OCI-LY7 (cell line): ENCODE results near the gene DBNDD2. TPM values are rescaled to one million over a fixed set of nuclear protein-coding genes. Genes with fewer than 3 reads are reported as not detected.
A peak's percentile ranks its signal among the peaks of the same experiment; 100 is the strongest.

Source experiments
- BruUV-seq: library from RNA; stranded (reverse); fragments of 400-500 nt; replicated peaks from 2 replicates; lab custom pipeline; 2021; lab: Mats Ljungman, UMichigan
- CTCF ChIA-PET: fragments of 300-600 bp; sonication (Branson Sonifier 250); formaldehyde crosslinking; loops from one replicate; lab custom pipeline; 2022; ENCODE audit warnings: antibody characterized with exemption; ENCODE audit not compliant: unreplicated experiment; lab: Charles Lee
- POLR2A ChIA-PET: fragments of 300-600 bp; sonication (Branson Sonifier 250); formaldehyde crosslinking; loops from one replicate; lab custom pipeline; 2022; ENCODE audit warnings: antibody characterized with exemption; lab: Charles Lee
- DNase-seq: peaks from one replicate; pipeline ENCODE4 v3.0.0-alpha.2; 2015; ENCODE audit warnings: low spot score
- H2AFZ ChIP-seq: fragments of 200-600 bp; sonication (generic), shearing (Covaris generic); 2 replicates; pipeline ENCODE4 v1.6.1; 2014; ENCODE audit warnings: mild to moderate bottlenecking, antibody characterized with exemption, low read length, moderate library complexity
- H3K27ac ChIP-seq: fragments of 200-600 bp; sonication (generic); 2 replicates; pipeline ENCODE4 v1.5.1; 2014; ENCODE audit warnings: mixed run types, low read depth, mild to moderate bottlenecking, moderate library complexity, low read length, inconsistent platforms; ENCODE audit not compliant: poor library complexity, severe bottlenecking
- H3K36me3 ChIP-seq: fragments of 200-600 bp; sonication (generic); 2 replicates; pipeline ENCODE4 v1.6.1; 2014; ENCODE audit warnings: mild to moderate bottlenecking, antibody characterized with exemption, low read length, moderate library complexity, mixed read lengths; ENCODE audit not compliant: insufficient read depth
- H3K4me1 ChIP-seq: fragments of 200-600 bp; sonication (generic); 2 replicates; pipeline ENCODE4 v1.5.1; 2014; ENCODE audit warnings: mild to moderate bottlenecking, low read length; ENCODE audit not compliant: insufficient read depth, poor library complexity, severe bottlenecking
- H3K4me2 ChIP-seq: fragments of 200-600 bp; sonication (generic); 2 replicates; pipeline ENCODE4 v1.6.1; 2014; ENCODE audit warnings: mild to moderate bottlenecking, low read length
- H3K4me3 ChIP-seq: fragments of 200-600 bp; sonication (generic); 2 replicates; pipeline ENCODE4 v1.5.1; 2014; ENCODE audit warnings: mild to moderate bottlenecking, low read depth, low read length; ENCODE audit not compliant: poor library complexity, severe bottlenecking
- H3K79me2 ChIP-seq: fragments of 200-600 bp; sonication (generic); 2 replicates; pipeline ENCODE4 v1.6.1; 2016; ENCODE audit warnings: low read depth, mild to moderate bottlenecking, low read length, moderate library complexity, mixed read lengths; ENCODE audit not compliant: insufficient read depth
- H3K9me2 ChIP-seq: fragments of 200-600 bp; sonication (generic); 2 replicates; pipeline ENCODE4 v1.6.1; 2016; ENCODE audit warnings: mild to moderate bottlenecking, low read length, mixed read lengths; ENCODE audit not compliant: insufficient read depth
- H3K9me3 ChIP-seq: fragments of 200-600 bp; sonication (generic); 2 replicates; pipeline ENCODE4 v1.6.1; 2014; ENCODE audit warnings: mild to moderate bottlenecking, mixed run types, low read length, mixed read lengths
- H4K20me1 ChIP-seq: fragments of 200-600 bp; sonication (generic); 2 replicates; pipeline ENCODE4 v1.6.1; 2014; ENCODE audit warnings: mild to moderate bottlenecking, antibody characterized with exemption, low read length, moderate library complexity, mixed read lengths; ENCODE audit not compliant: insufficient read depth
- CTCF ChIP-seq: fragments of 200-600 bp; sonication (generic); conservative IDR thresholded peaks from 2 replicates; pipeline ENCODE4 v1.5.1; 2014; ENCODE audit warnings: mild to moderate bottlenecking, antibody characterized with exemption, low read length, moderate library complexity, mixed read lengths
- EZH2phosphoT487 ChIP-seq: fragments of 200-600 bp; sonication (generic); IDR thresholded peaks from 2 replicates; pipeline ENCODE4 v1.6.1; 2018; ENCODE audit warnings: low read depth, borderline replicate concordance, mild to moderate bottlenecking, mixed run types, antibody characterized with exemption, low read length, moderate library complexity, mixed read lengths
- intact Hi-C: fragments of 100-400 bp; cut with micrococcal nuclease; formaldehyde crosslinking; loops from one replicate; pipeline ENCODE4 v1.10.0; 2022; ENCODE audit not compliant: unreplicated experiment
- total RNA-seq, 2 experiments: library from RNA; depleted of rRNA in 1 of 2; stranded (reverse); fragments of >200 nt in 1 of 2; shearing (Covaris generic) in 1 of 2; gene quantifications; 2 replicates each; pipeline ENCODE4 v1.2.3, GENCODE V29; 2014 to 2022

DBNDD2 gene
- total RNA-seq, 2 experiments from 2014 or later, result 0.57 TPM; not detected in 1

GRCh38 chr20:45392733-45393132, 15.4 kb upstream of the DBNDD2 start:
- no TSS peak for BruUV-seq
- H3K4me2 ChIP-seq, result no peak overlapping the region
- no peaks in the 10 kb centered on the region for H3K9me2 ChIP-seq
- no peaks in the 10 kb centered on the region for H3K36me3 ChIP-seq
- ChIA-PET POLR2A (interaction anchor here (0.6 kb wide), 3 partner anchors 15 to 66 kb away, joined by 4 to 7 read pairs (median 6); no protein-coding TSS in a partner anchor), CTCF (interaction anchor here (0.6 kb wide), 1 partner anchor 16 kb away, joined by 3 read pairs; no protein-coding TSS in a partner anchor)
- no peaks in the 10 kb centered on the region for H3K9me3 ChIP-seq
- H4K20me1 ChIP-seq, result no peaks in the 10 kb centered on the region
- no peak for TF ChIP-seq EZH2phosphoT487
- peak; percentile 32; the same call in 1 of the 2 replicates for TF ChIP-seq CTCF
- H3K4me1 ChIP-seq, result no peaks in the 10 kb centered on the region
- H3K27ac ChIP-seq, result no peak overlapping the region
- no peak overlapping the region for H3K4me3 ChIP-seq
- intact Hi-C loops, result no loop called here
- DNase-seq, result no peak
- H3K79me2 ChIP-seq, result no peaks in the 10 kb centered on the region
- no peak overlapping the region for H2AFZ ChIP-seq

- POLR2A ChIA-PET, result no interaction called here
- no peaks in the 10 kb centered on the region for H3K9me2 ChIP-seq
- DNase-seq, result no peak
- CTCF ChIA-PET, result no interaction called here
- H3K9me3 ChIP-seq, result no peaks in the 10 kb centered on the region
- H4K20me1 ChIP-seq, result no peaks in the 10 kb centered on the region
- no peak overlapping the region for H3K4me2 ChIP-seq
- no peaks in the 10 kb centered on the region for H3K4me1 ChIP-seq
- intact Hi-C loops, result no loop called here
- H2AFZ ChIP-seq, result no peak overlapping the region
- H3K27ac ChIP-seq, result no peak overlapping the region
- H3K36me3 ChIP-seq, result no peaks in the 10 kb centered on the region
- no TSS peak for BruUV-seq
- no peaks in the 10 kb centered on the region for H3K79me2 ChIP-seq
- no peak overlapping the region for H3K4me3 ChIP-seq
- TF ChIP-seq EZH2phosphoT487 (no peak), CTCF (no peak)
These were observed 13.6 kb upstream of the DBNDD2 start for GRCh38 chr20:45394221-45395113.

- H3K4me2 ChIP-seq, result no peak overlapping the region
- H3K27ac ChIP-seq, result no peak overlapping the region
- H3K79me2 ChIP-seq, result no peaks in the 10 kb centered on the region
- H3K9me2 ChIP-seq, result no peaks in the 10 kb centered on the region
- no peaks in the 10 kb centered on the region for H4K20me1 ChIP-seq
- no peak for DNase-seq
- intact Hi-C loops, result no loop called here
- no peak overlapping the region for H3K4me3 ChIP-seq
- H3K9me3 ChIP-seq, result peaks cover 4% of the 10 kb centered on the region; the same call in 1 of the 2 replicates
- TF ChIP-seq EZH2phosphoT487 (no peak), CTCF (no peak)
- ChIA-PET CTCF (no interaction called here), POLR2A (no interaction called here)
- H3K36me3 ChIP-seq, result no peaks in the 10 kb centered on the region; the same call in 1 of the 2 replicates
- no peaks in the 10 kb centered on the region for H3K4me1 ChIP-seq
- H2AFZ ChIP-seq, result no peak overlapping the region
- no TSS peak for BruUV-seq
These were observed 13.0 kb upstream of the DBNDD2 start for GRCh38 chr20:45395114-45395415.
